KOPT-K1 (cell line): ENCODE measurements around the gene CLCNKB.
"Not testable (repeated sequence)": the region's sequence is repeated elsewhere in the genome, so short reads cannot be mapped to it uniquely, and the experiment has no call there.

Source experiments
- H3K27ac ChIP-seq: fragments of 200-600 bp; sonication (generic); 2 replicates; pipeline ENCODE4 v1.5.1; 2016; ENCODE audit warnings: antibody characterized with exemption, mild to moderate bottlenecking, low read depth, low read length; ENCODE audit not compliant: poor library complexity, severe bottlenecking
- H3K36me3 ChIP-seq: fragments of 200-600 bp; sonication (generic); 2 replicates; pipeline ENCODE4 v1.5.1; 2017; ENCODE audit warnings: antibody characterized with exemption, mild to moderate bottlenecking, low read length, moderate library complexity; ENCODE audit not compliant: insufficient read depth
- H3K9me3 ChIP-seq: fragments of 200-600 bp; sonication (generic); 2 replicates; pipeline ENCODE4 v1.5.1; 2017; ENCODE audit warnings: antibody characterized with exemption, low read length, mild to moderate bottlenecking; ENCODE audit not compliant: insufficient read depth, poor library complexity, severe bottlenecking

CLCNKB gene

GRCh38 chr1:16020325-16020724 is 23.3 kb upstream of the CLCNKB start:
- Histone ChIP-seq H3K9me3 (no peaks in the 10 kb centered on the region), H3K36me3 (no peaks in the 10 kb centered on the region), H3K27ac (no peak overlapping the region)

- not testable (repeated sequence) for H3K27ac ChIP-seq, H3K36me3 ChIP-seq, H3K9me3 ChIP-seq
These were observed 22.7 kb upstream of the CLCNKB start for GRCh38 chr1:16020878-16021277.

GRCh38 chr1:16021681-16022080 is 21.9 kb upstream of the CLCNKB start, which contains the start of gene CLCNKA:
TSS of gene CLCNKA (plus strand) at chr1:16022036. CDS start at chr1:16022620, 584 bp downstream.
- H3K27ac ChIP-seq, result no peak within 1 kb of the TSS
- no peaks in the 10 kb centered on the region for H3K36me3 ChIP-seq
- H3K9me3 ChIP-seq, result no peaks in the 10 kb centered on the region

GRCh38 chr1:16022393-16022792 is 21.2 kb upstream of the CLCNKB start:
- no peaks in the 10 kb centered on the region for H3K9me3 ChIP-seq

GRCh38 chr1:16023050-16023653 is 20.4 kb upstream of the CLCNKB start:
- Histone ChIP-seq H3K9me3 (no peaks in the 10 kb centered on the region), H3K27ac (no peak overlapping the region), H3K36me3 (no peaks in the 10 kb centered on the region)

More at GRCh38 chr1:16022393-16022792, 21.2 kb upstream of the CLCNKB start:
- no peak overlapping the region for H3K27ac ChIP-seq
- no peaks in the 10 kb centered on the region for H3K36me3 ChIP-seq

- not testable (repeated sequence) for H3K36me3 ChIP-seq, H3K27ac ChIP-seq, H3K9me3 ChIP-seq
These were observed 17.3 kb upstream of the CLCNKB start for GRCh38 chr1:16026302-16026701.

- Histone ChIP-seq H3K27ac (no peak overlapping the region), H3K9me3 (no peaks in the 10 kb centered on the region), H3K36me3 (no peaks in the 10 kb centered on the region)
These were observed 16.7 kb upstream of the CLCNKB start for GRCh38 chr1:16026723-16027484.

GRCh38 chr1:16028237-16029002 is 15.2 kb upstream of the CLCNKB start:
- Histone ChIP-seq H3K27ac (no peak overlapping the region), H3K9me3 (no peaks in the 10 kb centered on the region), H3K36me3 (no peaks in the 10 kb centered on the region)

GRCh38 chr1:16029003-16029268 is 14.6 kb upstream of the CLCNKB start:
- H3K36me3 ChIP-seq, H3K9me3 ChIP-seq, H3K27ac ChIP-seq: not testable (repeated sequence)

GRCh38 chr1:16029288-16029687 is 14.3 kb upstream of the CLCNKB start:
- Histone ChIP-seq H3K36me3 (no peaks in the 10 kb centered on the region), H3K27ac (no peak overlapping the region), H3K9me3 (no peaks in the 10 kb centered on the region)

- Histone ChIP-seq H3K9me3 (no peaks in the 10 kb centered on the region), H3K27ac (no peak overlapping the region), H3K36me3 (no peaks in the 10 kb centered on the region)
These were observed 12.0 kb upstream of the CLCNKB start for GRCh38 chr1:16031551-16031950.

- no peaks in the 10 kb centered on the region for H3K36me3 ChIP-seq
- H3K27ac ChIP-seq, result no peak overlapping the region
- H3K9me3 ChIP-seq, result no peaks in the 10 kb centered on the region
These were observed 11.0 kb upstream of the CLCNKB start for GRCh38 chr1:16032388-16033102.

GRCh38 chr1:16033103-16033632 is 10.4 kb upstream of the CLCNKB start:
- not testable (repeated sequence) for H3K9me3 ChIP-seq, H3K27ac ChIP-seq

GRCh38 chr1:16036461-16036860 is 7.1 kb upstream of the CLCNKB start:
- H3K36me3 ChIP-seq, H3K9me3 ChIP-seq, H3K27ac ChIP-seq: not testable (repeated sequence)

More at GRCh38 chr1:16033103-16033632, 10.4 kb upstream of the CLCNKB start:
- not testable (repeated sequence) for H3K36me3 ChIP-seq

- Histone ChIP-seq H3K27ac (no peak overlapping the region), H3K36me3 (no peaks in the 10 kb centered on the region), H3K9me3 (no peaks in the 10 kb centered on the region)
These were observed 5.0 kb upstream of the CLCNKB start for GRCh38 chr1:16038620-16038912.
